GM12865 (cell line): ENCODE measurements around the gene EIPR1.

Experiments
- DNase-seq: peaks from one replicate; pipeline ENCODE4 v3.0.0; 2010; ENCODE audit warnings: low read depth
- H3K4me3 ChIP-seq: 2 replicates; pipeline ENCODE4 v1.5.1; 2011; ENCODE audit warnings: mild to moderate bottlenecking, low read depth, low read length, control low read depth
- TF ChIP-seq, protein P1 (sequence below): IDR thresholded peaks from 2 replicates; pipeline ENCODE4 v1.5.1; 2011; ENCODE audit warnings: low read length, control low read depth, low read depth, inconsistent platforms; ENCODE audit not compliant: insufficient read depth; ENCODE audit errors: missing control alignments

The EIPR1 gene

DNA sequence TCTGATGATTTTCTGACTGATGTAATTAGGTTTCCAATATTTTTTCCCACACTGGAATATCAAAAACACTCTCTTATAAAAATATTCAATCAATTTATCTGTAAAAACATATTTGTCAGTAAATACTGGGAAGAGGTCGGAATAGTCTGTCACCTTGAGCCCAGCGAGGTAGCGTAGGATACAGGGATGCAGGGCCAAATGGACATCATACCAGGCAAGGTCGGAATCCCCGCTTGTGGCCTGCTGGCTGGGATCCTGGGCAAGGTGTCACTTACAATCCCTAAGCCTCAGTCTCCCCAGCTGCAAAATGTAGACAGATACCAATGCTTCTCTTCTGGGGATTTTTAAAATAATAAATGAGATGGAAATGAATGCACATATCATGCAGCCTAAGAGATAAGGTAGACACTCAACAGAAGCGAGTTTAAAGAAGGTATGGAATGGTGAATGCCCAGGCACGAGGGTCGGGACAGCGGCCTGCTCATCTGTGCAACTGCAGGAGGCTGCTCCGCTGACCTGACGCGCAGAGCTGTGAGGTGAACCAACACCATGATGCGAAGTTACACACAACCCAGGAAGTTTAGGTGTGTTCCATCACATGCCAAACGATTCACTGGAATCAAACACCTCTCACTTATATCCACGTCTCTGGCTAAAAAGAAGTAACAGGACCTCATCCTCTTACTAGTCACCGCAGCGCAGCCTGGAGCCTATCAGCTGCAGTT is 98.2 kb downstream of the EIPR1 start:
- TF ChIP-seq, protein P1, sequence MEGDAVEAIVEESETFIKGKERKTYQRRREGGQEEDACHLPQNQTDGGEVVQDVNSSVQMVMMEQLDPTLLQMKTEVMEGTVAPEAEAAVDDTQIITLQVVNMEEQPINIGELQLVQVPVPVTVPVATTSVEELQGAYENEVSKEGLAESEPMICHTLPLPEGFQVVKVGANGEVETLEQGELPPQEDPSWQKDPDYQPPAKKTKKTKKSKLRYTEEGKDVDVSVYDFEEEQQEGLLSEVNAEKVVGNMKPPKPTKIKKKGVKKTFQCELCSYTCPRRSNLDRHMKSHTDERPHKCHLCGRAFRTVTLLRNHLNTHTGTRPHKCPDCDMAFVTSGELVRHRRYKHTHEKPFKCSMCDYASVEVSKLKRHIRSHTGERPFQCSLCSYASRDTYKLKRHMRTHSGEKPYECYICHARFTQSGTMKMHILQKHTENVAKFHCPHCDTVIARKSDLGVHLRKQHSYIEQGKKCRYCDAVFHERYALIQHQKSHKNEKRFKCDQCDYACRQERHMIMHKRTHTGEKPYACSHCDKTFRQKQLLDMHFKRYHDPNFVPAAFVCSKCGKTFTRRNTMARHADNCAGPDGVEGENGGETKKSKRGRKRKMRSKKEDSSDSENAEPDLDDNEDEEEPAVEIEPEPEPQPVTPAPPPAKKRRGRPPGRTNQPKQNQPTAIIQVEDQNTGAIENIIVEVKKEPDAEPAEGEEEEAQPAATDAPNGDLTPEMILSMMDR, result no peak
- no peak for DNase-seq
- no peak overlapping the region for H3K4me3 ChIP-seq

DNA sequence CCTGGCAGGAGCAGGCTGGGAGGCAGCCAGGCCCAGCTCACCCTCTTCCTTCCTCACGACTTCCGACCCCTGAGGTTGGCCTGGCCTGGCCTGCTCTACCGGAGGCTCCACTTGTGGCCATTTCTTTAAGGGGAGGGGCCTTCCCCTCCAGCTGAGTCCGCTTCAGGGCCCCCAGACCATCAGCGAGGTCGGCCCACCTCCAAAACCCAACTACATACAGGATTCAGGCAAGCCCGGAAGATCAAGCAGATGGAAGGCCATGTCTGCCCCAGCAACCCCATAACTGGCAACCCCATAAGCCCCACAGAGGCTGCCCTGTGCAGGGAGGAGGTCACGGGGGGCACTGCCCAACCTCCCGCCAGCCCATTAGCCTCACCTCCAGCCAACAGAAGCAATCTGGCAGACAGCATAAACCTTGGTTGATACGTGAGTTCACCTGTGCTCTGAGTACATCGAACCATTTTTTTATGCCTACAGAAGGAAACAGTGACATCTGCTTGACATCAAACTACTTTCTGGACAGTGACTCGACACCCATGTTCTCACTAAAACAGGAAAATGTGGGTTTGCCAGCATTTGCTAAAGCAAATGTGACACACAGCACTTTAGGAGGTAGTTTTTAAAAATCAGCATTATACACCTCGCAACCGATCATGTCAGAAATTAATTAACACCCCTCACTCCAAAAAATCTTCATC is 98.9 kb downstream of the EIPR1 start:
- no peak for DNase-seq
- H3K4me3 ChIP-seq, result no peak overlapping the region
- TF ChIP-seq, protein P1, result no peak

DNA sequence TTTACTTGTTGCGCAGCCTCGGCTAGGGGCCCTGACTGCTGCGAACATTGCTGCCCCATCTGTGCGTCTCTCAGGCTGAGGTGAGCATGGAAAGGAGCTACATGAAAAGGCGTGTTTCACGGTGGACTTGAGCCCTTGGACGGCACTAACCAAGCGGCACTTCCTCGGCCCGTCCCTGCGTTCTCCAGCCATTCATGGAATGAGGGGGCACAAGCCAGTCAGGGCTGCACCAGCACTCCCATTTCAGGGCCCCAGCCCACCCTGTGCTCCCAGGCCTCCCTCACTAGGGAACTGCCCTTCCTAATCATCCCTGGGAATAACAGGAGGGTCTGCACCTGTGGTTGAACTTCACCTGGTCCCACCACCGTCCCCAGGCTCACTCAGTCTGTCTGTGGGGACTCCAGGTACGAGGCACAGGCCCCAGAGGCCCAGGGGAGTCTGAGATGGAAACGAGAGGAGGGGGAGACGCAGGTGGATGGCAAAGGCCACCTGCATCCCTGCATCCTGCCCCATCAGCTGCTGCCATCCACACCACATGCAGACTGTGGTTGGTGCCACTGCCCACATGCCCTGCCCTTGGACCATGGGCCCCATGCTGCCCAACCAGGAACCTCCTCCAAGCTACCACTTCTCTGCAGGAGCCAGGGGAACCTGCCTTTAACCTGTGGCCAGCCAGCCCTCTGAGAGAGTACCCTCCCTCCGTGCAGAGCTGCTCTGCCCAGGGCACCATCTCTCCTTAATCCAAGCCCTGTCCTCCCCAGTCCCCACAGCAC is 99.7 kb downstream of the EIPR1 start:
- no peak overlapping the region for H3K4me3 ChIP-seq
- DNase-seq, result no peak
- TF ChIP-seq, protein P1, result no peak

DNA sequence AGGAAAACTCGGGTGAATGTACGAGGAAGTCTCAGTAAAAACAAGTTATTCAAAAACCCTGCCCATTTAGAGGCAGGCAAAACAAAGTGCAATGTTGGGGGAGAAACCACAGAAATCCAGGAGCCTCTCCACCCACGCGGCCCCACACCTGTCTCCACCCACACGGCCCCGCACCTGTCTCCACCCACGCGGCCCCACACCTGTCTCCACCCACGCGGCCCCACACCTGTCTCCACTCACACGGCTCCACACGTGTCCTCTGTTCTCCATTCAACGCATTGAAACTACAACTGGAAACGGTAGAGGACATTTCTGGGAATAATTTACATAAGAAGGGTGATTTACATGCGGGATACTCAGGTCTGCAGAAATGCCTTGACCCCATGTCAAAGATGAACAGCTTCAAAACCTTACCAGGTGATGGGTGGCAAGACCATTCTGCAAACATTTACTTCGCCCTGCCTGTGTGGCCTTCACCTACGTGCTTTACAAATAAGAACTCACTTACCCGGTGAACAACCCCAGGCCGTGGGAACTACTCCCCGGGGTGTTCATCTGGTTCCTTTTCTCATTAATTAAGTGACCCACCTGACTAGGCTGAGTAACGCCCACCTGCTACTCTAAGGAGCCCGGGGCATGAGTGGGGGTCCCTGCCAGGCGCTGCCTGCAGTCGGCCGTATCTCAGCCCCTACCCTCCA is 100.4 kb downstream of the EIPR1 start:
- TF ChIP-seq, protein P1, result no peak
- H3K4me3 ChIP-seq, result no peak overlapping the region
- DNase-seq, result no peak

DNA sequence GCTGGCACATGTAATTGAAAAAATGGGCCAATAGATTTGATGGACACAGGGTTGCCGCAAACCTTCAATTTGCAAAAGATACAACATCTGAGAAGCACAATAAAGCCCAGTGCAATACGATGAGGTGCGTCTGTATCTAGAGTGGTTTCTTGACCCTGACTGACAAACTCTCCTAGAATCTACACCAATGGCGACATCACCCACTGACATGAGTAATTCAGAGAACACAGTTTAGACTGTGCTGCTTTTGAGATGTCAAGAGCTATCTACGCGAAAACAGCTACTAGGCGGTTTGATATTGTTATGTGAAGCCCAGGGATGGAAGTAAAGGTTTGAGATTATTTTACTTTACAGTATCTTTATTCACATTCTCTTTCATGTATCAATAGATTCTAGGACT is 104.9 kb downstream of the EIPR1 start:
- TF ChIP-seq, protein P1, result no peak
- no peak for DNase-seq
- H3K4me3 ChIP-seq, result no peak overlapping the region

DNA sequence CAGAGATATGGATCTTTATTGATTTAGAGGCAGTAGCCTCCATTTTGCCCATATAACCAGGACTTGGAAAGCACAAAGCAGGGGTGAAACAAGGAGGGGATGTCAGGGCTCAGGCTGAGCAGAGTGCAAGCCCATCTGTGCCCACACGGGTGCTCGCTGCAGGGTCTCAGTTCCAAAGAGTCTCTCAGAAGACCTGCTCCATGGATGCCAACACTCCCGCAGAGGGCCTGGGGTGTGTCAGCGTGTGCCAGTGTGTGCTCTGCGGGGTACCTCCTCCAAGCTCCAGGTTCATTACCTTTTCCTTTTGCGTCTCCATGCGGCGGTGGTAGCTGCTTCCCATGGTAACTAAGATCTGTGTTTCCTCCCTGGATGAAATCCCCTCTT is 107.5 kb downstream of the EIPR1 start:
- TF ChIP-seq, protein P1, result no peak
- no peak for DNase-seq
- H3K4me3 ChIP-seq, result no peak overlapping the region
